PC-3 (cell line): Measurements from ENCODE around the gene GRIN2D.

ENCODE experiments used
- CTCF ChIP-seq: fragments of 300-600 bp; sonication (generic); conservative IDR thresholded peaks from 2 replicates; pipeline ENCODE4 v1.5.1; 2017; ENCODE audit warnings: antibody characterized with exemption, low read depth, mild to moderate bottlenecking, low read length
- EZH2 ChIP-seq: fragments of 300-600 bp; sonication (generic); IDR thresholded peaks from one replicate; pipeline ENCODE4 v1.6.1; 2017; ENCODE audit warnings: antibody characterized with exemption, mild to moderate bottlenecking, low read length; ENCODE audit not compliant: unreplicated experiment
- EZH2phosphoT487 ChIP-seq: fragments of 300-600 bp; sonication (generic); IDR thresholded peaks from 2 replicates; pipeline ENCODE4 v1.6.1; 2018; ENCODE audit warnings: mild to moderate bottlenecking, antibody characterized with exemption, low read length, borderline replicate concordance

- no peak for TF ChIP-seq CTCF
- no peak for TF ChIP-seq EZH2
- no peak for TF ChIP-seq EZH2phosphoT487
Measured at GRCh38 chr19:48419158-48419920, 25.9 kb downstream of the GRIN2D start.
